Skeletal muscle satellite cell (primary cell): ENCODE measurements around the gene ZNF385B.

Experiments
- H3K27me3 ChIP-seq: 2 replicates; pipeline ENCODE4 v1.7.0; 2013; ENCODE audit warnings: low read length; ENCODE audit not compliant: control insufficient read depth, insufficient read depth
- H3K36me3 ChIP-seq: 2 replicates; pipeline ENCODE4 v1.7.0; 2013; ENCODE audit warnings: mild to moderate bottlenecking, control low read depth, low read length; ENCODE audit not compliant: insufficient read depth
- H3K4me1 ChIP-seq: 2 replicates; pipeline ENCODE4 v1.7.0; 2013; ENCODE audit warnings: low read length; ENCODE audit not compliant: control insufficient read depth, insufficient read depth
- H3K4me2 ChIP-seq: 2 replicates; pipeline ENCODE4 v1.7.0; 2013; ENCODE audit warnings: mild to moderate bottlenecking, low read length
- H3K4me3 ChIP-seq: 2 replicates; pipeline ENCODE4 v1.7.0; 2013; ENCODE audit warnings: low read length
- H3K9ac ChIP-seq: 2 replicates; pipeline ENCODE4 v1.7.0; 2013; ENCODE audit warnings: mild to moderate bottlenecking, low read depth, low read length, moderate library complexity
- H3K9me3 ChIP-seq: replicated peaks from 2 replicates; pipeline ENCODE4 v1.7.0; 2013; ENCODE audit warnings: mild to moderate bottlenecking, control low read depth, low read length

ZNF385B gene

GRCh38 chr2:179613701-179614100 lies 247.7 kb downstream of the ZNF385B start:
- no peaks in the 10 kb centered on the region for H3K36me3 ChIP-seq
- H3K27me3 ChIP-seq, result no peaks in the 10 kb centered on the region
- no peak overlapping the region for H3K9ac ChIP-seq
- no peak overlapping the region for H3K4me3 ChIP-seq
- H3K4me1 ChIP-seq, result peaks cover 12% of the 10 kb centered on the region
- H3K4me2 ChIP-seq, result no peak overlapping the region
- H3K9me3 ChIP-seq, result no peaks in the 10 kb centered on the region

- no peaks in the 10 kb centered on the region for H3K27me3 ChIP-seq
- H3K4me1 ChIP-seq, result peaks cover 16% of the 10 kb centered on the region
- H3K9ac ChIP-seq, result no peak overlapping the region
- H3K4me2 ChIP-seq, result no peak overlapping the region
- H3K36me3 ChIP-seq, result no peaks in the 10 kb centered on the region
- no peak overlapping the region for H3K4me3 ChIP-seq
- H3K9me3 ChIP-seq, result no peaks in the 10 kb centered on the region
Measured at GRCh38 chr2:179613299-179613651, 248.1 kb downstream of the ZNF385B start.

GRCh38 chr2:179612591-179613298 lies 248.7 kb downstream of the ZNF385B start:
- H3K4me2 ChIP-seq, result no peak overlapping the region
- H3K9me3 ChIP-seq, result no peaks in the 10 kb centered on the region
- no peaks in the 10 kb centered on the region for H3K36me3 ChIP-seq

GRCh38 chr2:179612108-179612507 lies 249.3 kb downstream of the ZNF385B start:
- no peaks in the 10 kb centered on the region for H3K27me3 ChIP-seq
- H3K4me3 ChIP-seq, result no peak overlapping the region
- H3K36me3 ChIP-seq, result no peaks in the 10 kb centered on the region
- no peak overlapping the region for H3K4me2 ChIP-seq
- H3K4me1 ChIP-seq, result peaks cover 17% of the 10 kb centered on the region
- H3K9me3 ChIP-seq, result no peaks in the 10 kb centered on the region
- H3K9ac ChIP-seq, result no peak overlapping the region

More at GRCh38 chr2:179612591-179613298, 248.7 kb downstream of the ZNF385B start:
- no peaks in the 10 kb centered on the region for H3K27me3 ChIP-seq
- no peak overlapping the region for H3K4me3 ChIP-seq
- H3K9ac ChIP-seq, result no peak overlapping the region
- peaks cover 17% of the 10 kb centered on the region for H3K4me1 ChIP-seq

- Histone ChIP-seq H3K9ac (no peak overlapping the region), H3K4me1 (peaks cover 6% of the 10 kb centered on the region), H3K9me3 (no peaks in the 10 kb centered on the region), H3K4me2 (no peak overlapping the region), H3K27me3 (no peaks in the 10 kb centered on the region), H3K36me3 (no peaks in the 10 kb centered on the region), H3K4me3 (no peak overlapping the region)
Measured at GRCh38 chr2:179606141-179606540, 255.3 kb downstream of the ZNF385B start.

- Histone ChIP-seq H3K4me1 (peaks cover 6% of the 10 kb centered on the region), H3K4me2 (no peak overlapping the region), H3K4me3 (no peak overlapping the region), H3K27me3 (no peaks in the 10 kb centered on the region), H3K36me3 (no peaks in the 10 kb centered on the region), H3K9me3 (no peaks in the 10 kb centered on the region), H3K9ac (no peak overlapping the region)
Measured at GRCh38 chr2:179605341-179605740, 256.1 kb downstream of the ZNF385B start.

- H3K36me3 ChIP-seq, result no peaks in the 10 kb centered on the region
- H3K4me1 ChIP-seq, result peaks cover 6% of the 10 kb centered on the region
- H3K27me3 ChIP-seq, result no peaks in the 10 kb centered on the region
- no peak overlapping the region for H3K4me3 ChIP-seq
- no peak overlapping the region for H3K9ac ChIP-seq
- H3K4me2 ChIP-seq, result no peak overlapping the region
- H3K9me3 ChIP-seq, result no peaks in the 10 kb centered on the region
Measured at GRCh38 chr2:179604598-179604997, 256.8 kb downstream of the ZNF385B start.

- H3K4me2 ChIP-seq, result no peak overlapping the region
- H3K9me3 ChIP-seq, result no peaks in the 10 kb centered on the region
- H3K9ac ChIP-seq, result no peak overlapping the region
- no peaks in the 10 kb centered on the region for H3K36me3 ChIP-seq
- no peaks in the 10 kb centered on the region for H3K27me3 ChIP-seq
- H3K4me1 ChIP-seq, result peaks cover 2% of the 10 kb centered on the region
- no peak overlapping the region for H3K4me3 ChIP-seq
Measured at GRCh38 chr2:179602452-179602851, 259.0 kb downstream of the ZNF385B start.

- Histone ChIP-seq H3K4me1 (peaks cover 30% of the 10 kb centered on the region), H3K9ac (no peak overlapping the region), H3K9me3 (no peaks in the 10 kb centered on the region)
Measured at GRCh38 chr2:179596018-179596417, 265.4 kb downstream of the ZNF385B start.

GRCh38 chr2:179595284-179595683 lies 266.1 kb downstream of the ZNF385B start:
- H3K9me3 ChIP-seq, result no peaks in the 10 kb centered on the region
- no peak overlapping the region for H3K9ac ChIP-seq
- peaks cover 30% of the 10 kb centered on the region for H3K4me1 ChIP-seq
- no peaks in the 10 kb centered on the region for H3K36me3 ChIP-seq
- no peak overlapping the region for H3K4me2 ChIP-seq
- no peak overlapping the region for H3K4me3 ChIP-seq
- H3K27me3 ChIP-seq, result no peaks in the 10 kb centered on the region

More at GRCh38 chr2:179596018-179596417, 265.4 kb downstream of the ZNF385B start:
- no peaks in the 10 kb centered on the region for H3K27me3 ChIP-seq
- H3K4me2 ChIP-seq, result no peak overlapping the region
- H3K36me3 ChIP-seq, result no peaks in the 10 kb centered on the region
- no peak overlapping the region for H3K4me3 ChIP-seq

GRCh38 chr2:179594268-179595112 lies 266.9 kb downstream of the ZNF385B start:
- H3K36me3 ChIP-seq, result no peaks in the 10 kb centered on the region
- H3K9ac ChIP-seq, result no peak overlapping the region
- H3K4me3 ChIP-seq, result no peak overlapping the region
- no peaks in the 10 kb centered on the region for H3K9me3 ChIP-seq
- no peaks in the 10 kb centered on the region for H3K27me3 ChIP-seq
- H3K4me2 ChIP-seq, result no peak overlapping the region
- H3K4me1 ChIP-seq, result peaks cover 30% of the 10 kb centered on the region
